ENCODE data around the gene CDK2AP2.

CDK2AP2 gene

DNA sequence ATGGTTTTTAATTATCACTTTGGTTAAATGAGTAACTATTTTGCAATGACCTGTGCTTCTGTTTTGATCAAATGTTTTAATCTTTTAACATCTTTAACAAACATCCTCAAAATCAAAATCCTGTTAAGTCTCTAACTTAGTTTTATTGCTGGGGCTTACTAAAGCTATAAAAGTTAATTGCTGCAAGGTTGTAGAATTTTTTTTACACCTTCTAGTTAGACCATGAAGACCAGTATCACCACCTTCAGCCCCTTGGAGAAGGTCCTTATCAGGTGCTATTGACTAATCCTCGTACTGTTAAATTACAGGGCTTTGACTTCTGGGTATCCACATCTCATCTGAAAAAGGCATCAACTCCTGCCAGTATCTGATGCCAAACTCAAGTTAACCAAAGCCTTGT lies 27.6 kb upstream of the CDK2AP2 start:
- DNase-seq (ENCODE audit: low read depth): no peak
- no peak overlapping the region for H3K4me3 ChIP-seq (ENCODE audit: low read length)
- TF ChIP-seq, protein P1, sequence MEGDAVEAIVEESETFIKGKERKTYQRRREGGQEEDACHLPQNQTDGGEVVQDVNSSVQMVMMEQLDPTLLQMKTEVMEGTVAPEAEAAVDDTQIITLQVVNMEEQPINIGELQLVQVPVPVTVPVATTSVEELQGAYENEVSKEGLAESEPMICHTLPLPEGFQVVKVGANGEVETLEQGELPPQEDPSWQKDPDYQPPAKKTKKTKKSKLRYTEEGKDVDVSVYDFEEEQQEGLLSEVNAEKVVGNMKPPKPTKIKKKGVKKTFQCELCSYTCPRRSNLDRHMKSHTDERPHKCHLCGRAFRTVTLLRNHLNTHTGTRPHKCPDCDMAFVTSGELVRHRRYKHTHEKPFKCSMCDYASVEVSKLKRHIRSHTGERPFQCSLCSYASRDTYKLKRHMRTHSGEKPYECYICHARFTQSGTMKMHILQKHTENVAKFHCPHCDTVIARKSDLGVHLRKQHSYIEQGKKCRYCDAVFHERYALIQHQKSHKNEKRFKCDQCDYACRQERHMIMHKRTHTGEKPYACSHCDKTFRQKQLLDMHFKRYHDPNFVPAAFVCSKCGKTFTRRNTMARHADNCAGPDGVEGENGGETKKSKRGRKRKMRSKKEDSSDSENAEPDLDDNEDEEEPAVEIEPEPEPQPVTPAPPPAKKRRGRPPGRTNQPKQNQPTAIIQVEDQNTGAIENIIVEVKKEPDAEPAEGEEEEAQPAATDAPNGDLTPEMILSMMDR (IDR thresholded peaks at IDR 0.05; ENCODE audit: insufficient read depth, low read depth, low read length, missing control alignments): no peak

DNA sequence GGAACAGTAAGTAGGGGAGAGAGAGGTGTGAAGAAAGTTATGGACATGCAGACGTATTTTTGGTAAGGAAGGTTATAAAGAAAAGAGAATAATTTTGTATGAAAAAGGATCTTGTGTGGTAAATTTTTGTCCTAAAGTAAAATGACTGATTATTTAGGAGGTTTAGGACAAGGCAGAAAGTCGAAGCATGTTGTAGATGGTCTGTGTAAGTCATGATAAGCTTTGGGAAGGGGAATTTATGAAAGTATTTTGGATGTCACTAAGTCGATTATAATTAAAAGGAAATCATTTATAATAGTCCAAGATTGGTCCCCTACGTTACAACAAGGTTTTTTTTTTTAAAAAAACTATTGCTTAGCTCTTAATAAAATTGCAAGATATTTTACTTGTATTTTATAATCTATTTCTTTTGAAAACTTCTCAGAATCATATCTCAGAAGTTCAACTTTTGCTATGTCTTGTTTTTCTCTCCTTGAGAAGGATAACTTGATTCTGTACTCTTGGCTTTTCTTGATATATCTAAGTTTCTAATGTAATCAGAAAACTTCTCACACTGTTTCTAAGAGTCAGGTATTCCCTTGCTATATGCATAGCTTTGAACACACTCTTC lies 26.2 kb upstream of the CDK2AP2 start:
- DNase-seq (ENCODE audit: low read depth): no peak

GRCh38 chr11:67532889-67533288 lies 24.9 kb upstream of the CDK2AP2 start:
- H3K4me3 ChIP-seq (ENCODE audit: low read length): no peak overlapping the region
- TF ChIP-seq, protein P1 (IDR thresholded peaks at IDR 0.05; ENCODE audit: insufficient read depth, low read depth, low read length, missing control alignments): no peak
- DNase-seq (ENCODE audit: low read depth): no peak

More for the DNA sequence above, 26.2 kb upstream of the CDK2AP2 start:
- no peak overlapping the region for H3K4me3 ChIP-seq (ENCODE audit: low read length)
- TF ChIP-seq, protein P1 (IDR thresholded peaks at IDR 0.05; ENCODE audit: insufficient read depth, low read depth, low read length, missing control alignments): no peak

GRCh38 chr11:67530282-67530592 lies 22.3 kb upstream of the CDK2AP2 start:
- DNase-seq (ENCODE audit: low read depth): no peak
- H3K4me3 ChIP-seq (ENCODE audit: low read length): no peak overlapping the region
- TF ChIP-seq, protein P1 (IDR thresholded peaks at IDR 0.05; ENCODE audit: insufficient read depth, low read depth, low read length, missing control alignments): no peak

- TF ChIP-seq, protein P1 (IDR thresholded peaks at IDR 0.05; ENCODE audit: insufficient read depth, low read depth, low read length, missing control alignments): no peak
- no peak for DNase-seq (ENCODE audit: low read depth)
- H3K4me3 ChIP-seq (ENCODE audit: low read length): no peak overlapping the region
Measured at GRCh38 chr11:67528376-67528775, 20.4 kb upstream of the CDK2AP2 start.

DNA sequence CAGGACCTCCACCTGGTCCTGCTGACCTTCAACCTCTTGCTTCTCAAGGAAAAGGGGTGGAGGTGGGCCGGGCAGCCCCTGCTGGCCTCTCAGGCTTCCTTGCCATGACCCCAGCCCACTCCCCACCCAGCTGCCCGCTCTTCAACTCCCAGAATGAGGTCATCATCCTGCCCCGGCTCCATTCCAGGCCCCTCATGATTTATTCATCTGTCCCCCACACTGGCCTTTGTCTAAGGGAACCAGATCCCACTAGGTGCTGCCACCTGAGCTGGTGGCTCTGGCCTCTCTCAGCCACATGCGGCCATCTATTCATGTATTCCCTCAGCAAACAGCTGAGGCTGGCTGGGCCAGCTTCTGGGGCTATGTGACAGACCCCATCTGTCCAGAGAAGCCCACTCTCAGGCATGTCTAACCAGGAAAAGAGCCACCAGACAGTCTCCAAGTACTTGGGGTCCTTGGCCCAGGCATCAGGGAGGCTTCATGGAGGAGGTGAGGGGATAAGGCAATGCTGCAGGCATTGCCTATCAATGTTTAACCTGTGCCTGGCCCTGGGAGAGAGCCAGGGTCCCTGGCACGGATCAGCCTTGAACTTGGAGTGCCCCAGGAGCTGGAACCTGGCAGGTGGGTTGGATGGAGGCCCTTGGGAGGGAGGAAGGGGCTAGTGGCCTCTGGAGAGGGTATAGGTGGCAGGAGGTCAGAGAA lies 17.5 kb upstream of the CDK2AP2 start:
- H3K4me3 ChIP-seq (ENCODE audit: low read length): no peak overlapping the region

More for the DNA sequence above, 17.5 kb upstream of the CDK2AP2 start:
- TF ChIP-seq, protein P1 (IDR thresholded peaks at IDR 0.05; ENCODE audit: insufficient read depth, low read depth, low read length, missing control alignments): no peak
- DNase-seq (ENCODE audit: low read depth): no peak
